Heart left ventricle (tissue), 16 donors: ENCODE measurements around the gene MYL2. TPM values are rescaled to one million over a fixed set of nuclear protein-coding genes. Genes with fewer than 3 reads are reported as not detected.

ENCODE experiments used
- ATAC-seq, 4 donors: fragments of 200-7000 bp; cut with Tn5 transposase; one replicate each; pipeline ENCODE4 v1.9.1; 2020 to 2022; ENCODE audit warnings: moderate library complexity in 4 of 4, mild to moderate bottlenecking in 3 of 4, moderate number of reproducible peaks in 1 of 4
- DNase-seq, 5 donors: peaks; one replicate each; pipeline ENCODE4 v3.0.0-alpha.2; 2020
- H3K27ac ChIP-seq, 12 donors: fragments of 200-600 bp; sonication (generic) in 4 of 12; one replicate each; pipeline versions ENCODE4 v1.5.0 to v1.8.0; 2016 to 2022; ENCODE audit warnings: mild to moderate bottlenecking in 2 of 12
- H3K27me3 ChIP-seq, 9 donors: fragments of 200-600 bp; sonication (generic) in 2 of 9; one replicate each; pipeline versions ENCODE4 v1.5.1 to v1.8.0; 2016 to 2022; ENCODE audit warnings: mild to moderate bottlenecking in 3 of 9
- H3K36me3 ChIP-seq, 9 donors: fragments of 200-600 bp; sonication (generic) in 2 of 9; one replicate each; pipeline versions ENCODE4 v1.5.0 to v1.8.0; 2018 to 2022; ENCODE audit warnings: mild to moderate bottlenecking in 2 of 9
- H3K4me1 ChIP-seq, 12 donors: fragments of 200-600 bp; sonication (generic) in 4 of 12; one replicate each; pipeline versions ENCODE4 v1.5.0 to v1.8.0; 2016 to 2022; ENCODE audit warnings: mild to moderate bottlenecking in 3 of 12
- H3K4me3 ChIP-seq, 12 donors: fragments of 200-600 bp; sonication (generic) in 4 of 12; one replicate each; pipeline versions ENCODE4 v1.5.0 to v1.8.0; 2017 to 2022; ENCODE audit warnings: mild to moderate bottlenecking in 9 of 12, moderate library complexity in 4 of 12
- H3K9me3 ChIP-seq, 12 donors: fragments of 200-600 bp; sonication (generic) in 4 of 12; one replicate each; pipeline versions ENCODE4 v1.5.0 to v1.8.0; 2016 to 2022; ENCODE audit warnings: mild to moderate bottlenecking in 1 of 12
- CTCF ChIP-seq, 12 donors: fragments of 200-600 bp; sonication (generic) in 4 of 12; IDR thresholded peaks; one replicate each; pipeline versions ENCODE4 v1.5.0 to v1.8.0; 2018 to 2022; ENCODE audit warnings: antibody characterized with exemption in 12 of 12, mild to moderate bottlenecking in 5 of 12
- POLR2A ChIP-seq, 2 donors: fragments of 450-650 bp; IDR thresholded peaks; one replicate each; pipeline ENCODE4 v1.6.1; 2017; ENCODE audit warnings: antibody characterized with exemption in 2 of 2, mild to moderate bottlenecking in 2 of 2, moderate library complexity in 2 of 2
- WGBS, 4 donors: extraction: QIAGEN DNeasy Blood & Tissue Kit in 2 of 4; methylation state at CpG; one replicate each; pipeline versions ENCODE4 v1.1.5 to v1.1.7; 2013 to 2018; 5-methylcytosine and 5-hydroxymethylcytosine counted together
- intact Hi-C, 10 donors: fragments of 100-400 bp; cut with DNase I; formaldehyde crosslinking; loops; one replicate each; pipeline versions ENCODE4 v1.11.1 to v1.14.2; 2022
- polyA plus RNA-seq, 2 donors: library from polyadenylated mRNA; stranded (reverse); fragments of 200-250 nt; gene quantifications; one replicate each; pipeline ENCODE4 v1.2.3, GENCODE V29; 2013
- total RNA-seq, 9 donors: library from RNA; depleted of rRNA in 2 of 9; stranded (reverse); fragments of >200 nt in 2 of 9; fragmentation: NEBNext Ultra II Directional in 3 of 9; extraction: Animal tissue kit (Norgen Biotek cat#: 25700) in 3 of 9; gene quantifications; one replicate each; pipeline versions ENCODE4 v1.1.0 to v1.2.4, GENCODE V29; 2016 to 2023
- donor health status: ischemic (EF 13 %, LVEDD 7.1; RV severe dilation, severe dysfunction).
- donor health status: healthy with polysubstance abuse.
- donor health status: DM: no; HTN: yes; CAD: no.
- donor health status: DM: no; HTN: no; CAD: no.
- donor health status: ischemic (EF 25% LVEDD 6.9; RV normal size, moderate dysfunction).
- donor health status: ischemic (EF 25% LVEDD 5.7; RV mildly dilated, moderate dysfunction).
- donor health status: healthy.
- donor health status: DM: yes; HTN: yes; CAD: no.
- donor health status: ischemic (EF 35%, LVEDD 5.7; RV mildly dilated, moderate dysfunction).
- donor health status: nonischemic (EF 11% LVEDD 7.7; RV severe dilation, severe dysfunction).
- donor health status: DM: yes; HTN: yes; CAD: no.
- donor health status: PGD.
- donor health status: ischemic (EF 29% LVEDD 5.4; RV normal size, mild dysfunction).
- donor health status: nonischemic (EF 23%, LVEDD 6.1; RV moderate dilation, normal function).

MYL2 gene
- total and polyA plus RNA-seq, 11 donors, result 9,599 to 55,783 (median 25,284) TPM

GRCh38 chr12:110885152-110885840 lies 35.1 kb downstream of the MYL2 start:
- DNase-seq, result no peak
- no peak for ATAC-seq
- Histone ChIP-seq H3K27ac (peak overlapping the region in 1 of 12 donors; percentile 11), H3K36me3 (no peaks in the 10 kb centered on the region), H3K4me3 (no peak overlapping the region), H3K27me3 (no peaks in the 10 kb centered on the region), H3K9me3 (no peaks in the 10 kb centered on the region), H3K4me1 (peaks cover 0 to 10% (median 0%) of the 10 kb centered on the region in 12 donors)
- WGBS, 4 donors, result 55 to 62% (median 58%) methylated on average over 6 of the region's 6 CpGs
- TF ChIP-seq POLR2A (IDR thresholded peaks at IDR 0.05) (no peak), CTCF (IDR thresholded peaks at IDR 0.05) (no peak)
- intact Hi-C loops, result loop anchor here (5.0 to 10.0 kb wide), 17 partner anchors 38 to 433 kb away; partner anchors contain the start of genes TCTN1 (in 6 of the 10), ARPC3 (in 4 of the 10), PPP1CC (in 2 of the 10) and CCDC63 (in 1 of the 10)

GRCh38 chr12:110883251-110883650 lies 37.1 kb downstream of the MYL2 start:
- intact Hi-C loops, result loop anchor here in 8 of 10 donors (10.0 kb wide), 6 partner anchors 138 to 428 kb away; partner anchors contain the start of genes TCTN1 (in 3 of the 8), ARPC3 (in 1 of the 8) and PPP1CC (in 1 of the 8)
- Histone ChIP-seq H3K4me1 (peaks cover 0 to 13% (median 0%) of the 10 kb centered on the region in 12 donors), H3K36me3 (no peaks in the 10 kb centered on the region), H3K9me3 (no peaks in the 10 kb centered on the region), H3K27ac (no peak overlapping the region), H3K27me3 (no peaks in the 10 kb centered on the region), H3K4me3 (no peak overlapping the region)
- no peak for ATAC-seq
- DNase-seq, result no peak
- TF ChIP-seq CTCF (IDR thresholded peaks at IDR 0.05), result no peak
- no peak for TF ChIP-seq POLR2A (IDR thresholded peaks at IDR 0.05)
- 86 to 93% (median 92%) methylated on average over 4 of the region's 4 CpGs for WGBS, 4 donors

GRCh38 chr12:110880651-110881050 lies 39.7 kb downstream of the MYL2 start:
- Histone ChIP-seq H3K9me3 (peaks cover 0 to 2% (median 0%) of the 10 kb centered on the region in 12 donors), H3K4me3 (no peak overlapping the region), H3K27ac (no peak overlapping the region), H3K4me1 (peaks cover 0 to 16% (median 0%) of the 10 kb centered on the region in 12 donors), H3K27me3 (no peaks in the 10 kb centered on the region), H3K36me3 (no peaks in the 10 kb centered on the region)
- ATAC-seq, result no peak
- WGBS, 4 donors, result 76 to 90% (median 83%) methylated on average over 2 of the region's 2 CpGs
- no peak for DNase-seq
- TF ChIP-seq CTCF (IDR thresholded peaks at IDR 0.05), result no peak
- TF ChIP-seq POLR2A (IDR thresholded peaks at IDR 0.05), result no peak
- intact Hi-C loops, result loop anchor here in 8 of 10 donors (10.0 kb wide), 6 partner anchors 136 to 426 kb away; partner anchors contain the start of genes TCTN1 (in 3 of the 8), ARPC3 (in 1 of the 8) and PPP1CC (in 1 of the 8)

GRCh38 chr12:110874781-110875180 lies 45.6 kb downstream of the MYL2 start:
- no peaks in the 10 kb centered on the region for H3K27me3 ChIP-seq
- ATAC-seq (no peak), DNase-seq (no peak)
- H3K36me3 ChIP-seq, result no peaks in the 10 kb centered on the region
- no peak for TF ChIP-seq CTCF (IDR thresholded peaks at IDR 0.05)
- no peak for TF ChIP-seq POLR2A (IDR thresholded peaks at IDR 0.05)
- H3K4me1 ChIP-seq, result peaks cover 0 to 10% (median 0%) of the 10 kb centered on the region in 12 donors
- H3K4me3 ChIP-seq, result no peak overlapping the region
- H3K27ac ChIP-seq, result no peak overlapping the region
- intact Hi-C loops, result no loop called here
- peaks cover 0 to 4% (median 0%) of the 10 kb centered on the region in 12 donors for H3K9me3 ChIP-seq
